Measurements from ENCODE around the gene BCAN. TPM values are rescaled to one million over a fixed set of nuclear protein-coding genes. Genes with fewer than 3 reads are reported as not detected.

BCAN gene
- total RNA-seq, 1 experiment from 2014 or later = 3.6 TPM

- TF ChIP-seq, protein P1, sequence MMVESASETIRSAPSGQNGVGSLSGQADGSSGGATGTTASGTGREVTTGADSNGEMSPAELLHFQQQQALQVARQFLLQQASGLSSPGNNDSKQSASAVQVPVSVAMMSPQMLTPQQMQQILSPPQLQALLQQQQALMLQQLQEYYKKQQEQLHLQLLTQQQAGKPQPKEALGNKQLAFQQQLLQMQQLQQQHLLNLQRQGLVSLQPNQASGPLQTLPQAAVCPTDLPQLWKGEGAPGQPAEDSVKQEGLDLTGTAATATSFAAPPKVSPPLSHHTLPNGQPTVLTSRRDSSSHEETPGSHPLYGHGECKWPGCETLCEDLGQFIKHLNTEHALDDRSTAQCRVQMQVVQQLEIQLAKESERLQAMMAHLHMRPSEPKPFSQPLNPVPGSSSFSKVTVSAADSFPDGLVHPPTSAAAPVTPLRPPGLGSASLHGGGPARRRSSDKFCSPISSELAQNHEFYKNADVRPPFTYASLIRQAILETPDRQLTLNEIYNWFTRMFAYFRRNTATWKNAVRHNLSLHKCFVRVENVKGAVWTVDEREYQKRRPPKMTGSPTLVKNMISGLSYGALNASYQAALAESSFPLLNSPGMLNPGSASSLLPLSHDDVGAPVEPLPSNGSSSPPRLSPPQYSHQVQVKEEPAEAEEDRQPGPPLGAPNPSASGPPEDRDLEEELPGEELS (CRISPR knock-in tag; IDR thresholded peaks at IDR 0.05) = no peak
- no peak for TF ChIP-seq IRF1 (CRISPR knock-in tag; IDR thresholded peaks at IDR 0.05)
- TF ChIP-seq, protein P2, sequence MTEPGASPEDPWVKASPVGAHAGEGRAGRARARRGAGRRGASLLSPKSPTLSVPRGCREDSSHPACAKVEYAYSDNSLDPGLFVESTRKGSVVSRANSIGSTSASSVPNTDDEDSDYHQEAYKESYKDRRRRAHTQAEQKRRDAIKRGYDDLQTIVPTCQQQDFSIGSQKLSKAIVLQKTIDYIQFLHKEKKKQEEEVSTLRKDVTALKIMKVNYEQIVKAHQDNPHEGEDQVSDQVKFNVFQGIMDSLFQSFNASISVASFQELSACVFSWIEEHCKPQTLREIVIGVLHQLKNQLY (CRISPR knock-in tag; IDR thresholded peaks at IDR 0.05) = no peak
- TF ChIP-seq, protein P3, sequence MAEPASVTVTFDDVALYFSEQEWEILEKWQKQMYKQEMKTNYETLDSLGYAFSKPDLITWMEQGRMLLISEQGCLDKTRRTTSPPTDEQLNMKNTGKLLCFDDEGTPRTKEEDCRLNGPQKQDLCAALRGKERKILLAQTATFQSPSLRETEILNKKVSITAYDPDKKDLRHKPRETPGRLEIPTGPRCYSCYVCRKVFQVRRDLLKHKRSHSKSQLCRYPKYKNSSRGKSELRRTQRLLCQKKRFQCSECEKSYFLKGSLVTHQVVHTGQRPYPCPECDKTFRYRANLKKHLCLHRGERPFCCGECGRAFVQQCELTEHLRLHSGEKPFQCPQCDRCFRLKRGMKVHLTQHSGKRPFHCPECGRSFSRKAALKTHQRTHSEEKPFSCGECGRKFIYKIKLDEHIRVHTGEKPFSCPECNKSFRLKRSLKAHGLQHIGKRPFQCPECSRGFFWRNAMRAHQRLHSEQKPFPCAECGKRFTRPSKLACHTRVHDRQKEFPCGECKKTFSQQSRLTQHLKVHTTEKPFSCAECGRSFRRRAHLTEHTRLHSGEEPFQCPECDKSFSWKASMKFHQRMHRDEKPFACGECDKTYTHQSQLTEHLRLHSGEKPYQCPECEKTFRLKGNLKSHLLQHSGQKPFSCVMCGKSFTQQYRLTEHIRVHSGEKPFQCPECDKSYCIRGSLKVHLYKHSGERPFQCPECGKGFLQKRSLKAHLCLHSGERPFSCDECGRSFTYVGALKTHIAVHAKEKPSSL (CRISPR knock-in tag; conservative IDR thresholded peaks at IDR 0.05) = no peak
- TF ChIP-seq GRHL2 (CRISPR knock-in tag; IDR thresholded peaks at IDR 0.05; ENCODE audit: insufficient replicate concordance, severe bottlenecking) = no peak
- no peak for TF ChIP-seq CTCF (IDR thresholded peaks at IDR 0.05)
- no peak for TF ChIP-seq SMAD3 (CRISPR knock-in tag; IDR thresholded peaks at IDR 0.05; ENCODE audit: borderline replicate concordance)
- TF ChIP-seq HMGXB4 (CRISPR knock-in tag; IDR thresholded peaks at IDR 0.05) = no peak
- TF ChIP-seq EMX1 (CRISPR knock-in tag; IDR thresholded peaks at IDR 0.05) = no peak
- TF ChIP-seq, protein P4, sequence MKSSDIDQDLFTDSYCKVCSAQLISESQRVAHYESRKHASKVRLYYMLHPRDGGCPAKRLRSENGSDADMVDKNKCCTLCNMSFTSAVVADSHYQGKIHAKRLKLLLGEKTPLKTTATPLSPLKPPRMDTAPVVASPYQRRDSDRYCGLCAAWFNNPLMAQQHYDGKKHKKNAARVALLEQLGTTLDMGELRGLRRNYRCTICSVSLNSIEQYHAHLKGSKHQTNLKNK (CRISPR knock-in tag; IDR thresholded peaks at IDR 0.05) = no peak
- TF ChIP-seq, protein P5, sequence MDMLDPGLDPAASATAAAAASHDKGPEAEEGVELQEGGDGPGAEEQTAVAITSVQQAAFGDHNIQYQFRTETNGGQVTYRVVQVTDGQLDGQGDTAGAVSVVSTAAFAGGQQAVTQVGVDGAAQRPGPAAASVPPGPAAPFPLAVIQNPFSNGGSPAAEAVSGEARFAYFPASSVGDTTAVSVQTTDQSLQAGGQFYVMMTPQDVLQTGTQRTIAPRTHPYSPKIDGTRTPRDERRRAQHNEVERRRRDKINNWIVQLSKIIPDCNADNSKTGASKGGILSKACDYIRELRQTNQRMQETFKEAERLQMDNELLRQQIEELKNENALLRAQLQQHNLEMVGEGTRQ (CRISPR knock-in tag; IDR thresholded peaks at IDR 0.05) = no peak
- TF ChIP-seq NFYB (CRISPR knock-in tag; conservative IDR thresholded peaks at IDR 0.05; ENCODE audit: low read depth) = no peak
- TF ChIP-seq ATF6 (CRISPR knock-in tag; IDR thresholded peaks at IDR 0.05) = no peak
- no peak for TF ChIP-seq KAT7 (CRISPR knock-in tag; IDR thresholded peaks at IDR 0.05; ENCODE audit: borderline replicate concordance)
- no peak for TF ChIP-seq CBFB (CRISPR knock-in tag; IDR thresholded peaks at IDR 0.05; ENCODE audit: low read depth)
- Mint-ChIP-seq H3K4me3 (no peak overlapping the region), H3K36me3 (no peaks in the 10 kb centered on the region), H3K4me1 (peaks cover 48% of the 10 kb centered on the region), H3K27me3 (ENCODE audit: low read depth) (peaks cover 34% of the 10 kb centered on the region), H3K27ac (no peak overlapping the region), H3K9me3 (no peaks in the 10 kb centered on the region)
- ChIA-PET POLR2A (interaction anchor here (1.3 kb wide), 1 partner anchor 26 kb away, joined by 3 read pairs; no protein-coding TSS in a partner anchor), CTCF (interaction anchor here (1.1 to 17.1 kb wide), 7 partner anchors 11 to 53 kb away, joined by 3 to 1553 read pairs (median 22); partner anchors contain the start of genes BCAN and CRABP2)
- ATAC-seq = no peak
- no peak for DNase-seq (ENCODE audit: low spot score)
Observed at GRCh38 chr1:156680056-156680455, 38.1 kb downstream of the BCAN start.
